ENCODE results near the gene DNER.
"Not testable (repeated sequence)": the region's sequence is repeated elsewhere in the genome, so short reads cannot be mapped to it uniquely, and the experiment has no call there.

DNER gene

GRCh38 chr2:229343661-229344060 is 370.7 kb downstream of the DNER start:
- Histone ChIP-seq H3K9me3 (ENCODE audit: insufficient read depth, low read length) (peaks cover 5% of the 10 kb centered on the region), H3K36me3 (replicated peaks; ENCODE audit: low read depth, low read length) (no peaks in the 10 kb centered on the region), H3K4me3 (ENCODE audit: low read length) (no peak overlapping the region), H2AFZ (ENCODE audit: low read depth, low read length) (no peak overlapping the region), H3K4me2 (ENCODE audit: low read length) (no peak overlapping the region), H3K79me2 (ENCODE audit: low read length) (no peaks in the 10 kb centered on the region), H3K9ac (ENCODE audit: low read length) (no peak overlapping the region), H3K27me3 (ENCODE audit: low read depth, low read length) (no peaks in the 10 kb centered on the region), H3K27ac (ENCODE audit: low read length) (no peak overlapping the region), H3K4me1 (ENCODE audit: low read length) (peaks cover 13% of the 10 kb centered on the region), H4K20me1 (ENCODE audit: insufficient read depth, low read length) (no peaks in the 10 kb centered on the region)
- TF ChIP-seq EZH2phosphoT487 (IDR thresholded peaks at IDR 0.05; ENCODE audit: low read depth) (no peak), CTCF (IDR thresholded peaks at IDR 0.05; ENCODE audit: low read depth, low read length) (no peak)

GRCh38 chr2:229342376-229342775 is 372.0 kb downstream of the DNER start:
- no peak overlapping the region for H3K4me3 ChIP-seq (ENCODE audit: low read length)
- no peak overlapping the region for H3K9ac ChIP-seq (ENCODE audit: low read length)
- no peaks in the 10 kb centered on the region for H3K27me3 ChIP-seq (ENCODE audit: low read depth, low read length)
- no peak overlapping the region for H2AFZ ChIP-seq (ENCODE audit: low read depth, low read length)
- no peaks in the 10 kb centered on the region for H3K9me3 ChIP-seq (ENCODE audit: insufficient read depth, low read length)
- no peaks in the 10 kb centered on the region for H3K36me3 ChIP-seq (replicated peaks; ENCODE audit: low read depth, low read length)
- peaks cover 25% of the 10 kb centered on the region for H3K4me1 ChIP-seq (ENCODE audit: low read length)
- TF ChIP-seq CTCF (IDR thresholded peaks at IDR 0.05; ENCODE audit: low read depth, low read length) (peak; percentile 71), EZH2phosphoT487 (IDR thresholded peaks at IDR 0.05; ENCODE audit: low read depth) (no peak)
- 0 out of 2 replicates have a peak overlapping the region, but pooled peaks have one; percentile 8 for H3K4me2 ChIP-seq (ENCODE audit: low read length)
- no peaks in the 10 kb centered on the region for H3K79me2 ChIP-seq (ENCODE audit: low read length)
- H3K27ac ChIP-seq (ENCODE audit: low read length) = no peak overlapping the region
- no peaks in the 10 kb centered on the region for H4K20me1 ChIP-seq (ENCODE audit: insufficient read depth, low read length)

GRCh38 chr2:229340086-229340760 is 374.1 kb downstream of the DNER start:
- Histone ChIP-seq H3K27me3 (ENCODE audit: low read depth, low read length) (no peaks in the 10 kb centered on the region), H3K9me3 (ENCODE audit: insufficient read depth, low read length) (no peaks in the 10 kb centered on the region), H3K4me3 (ENCODE audit: low read length) (no peak overlapping the region), H3K36me3 (replicated peaks; ENCODE audit: low read depth, low read length) (no peaks in the 10 kb centered on the region), H3K4me2 (ENCODE audit: low read length) (no peak overlapping the region), H3K79me2 (ENCODE audit: low read length) (no peaks in the 10 kb centered on the region), H4K20me1 (ENCODE audit: insufficient read depth, low read length) (no peaks in the 10 kb centered on the region), H3K27ac (ENCODE audit: low read length) (no peak overlapping the region), H3K4me1 (ENCODE audit: low read length) (peaks cover 40% of the 10 kb centered on the region), H3K9ac (ENCODE audit: low read length) (no peak overlapping the region), H2AFZ (ENCODE audit: low read depth, low read length) (no peak overlapping the region)
- TF ChIP-seq CTCF (IDR thresholded peaks at IDR 0.05; ENCODE audit: low read depth, low read length) (no peak), EZH2phosphoT487 (IDR thresholded peaks at IDR 0.05; ENCODE audit: low read depth) (no peak)

- H3K9me3 ChIP-seq (ENCODE audit: insufficient read depth, low read length) = no peaks in the 10 kb centered on the region
- H3K27me3 ChIP-seq (ENCODE audit: low read depth, low read length) = no peaks in the 10 kb centered on the region
- TF ChIP-seq EZH2phosphoT487 (IDR thresholded peaks at IDR 0.05; ENCODE audit: low read depth) (no peak), CTCF (IDR thresholded peaks at IDR 0.05; ENCODE audit: low read depth, low read length) (no peak)
- no peaks in the 10 kb centered on the region for H3K79me2 ChIP-seq (ENCODE audit: low read length)
- H3K36me3 ChIP-seq (replicated peaks; ENCODE audit: low read depth, low read length) = no peaks in the 10 kb centered on the region
- H3K4me2 ChIP-seq (ENCODE audit: low read length) = no peak overlapping the region
- no peaks in the 10 kb centered on the region for H4K20me1 ChIP-seq (ENCODE audit: insufficient read depth, low read length)
- no peak overlapping the region for H3K9ac ChIP-seq (ENCODE audit: low read length)
- peaks cover 44% of the 10 kb centered on the region for H3K4me1 ChIP-seq (ENCODE audit: low read length)
- H3K27ac ChIP-seq (ENCODE audit: low read length) = no peak overlapping the region
- H3K4me3 ChIP-seq (ENCODE audit: low read length) = no peak overlapping the region
- no peak overlapping the region for H2AFZ ChIP-seq (ENCODE audit: low read depth, low read length)
These were observed 374.7 kb downstream of the DNER start for GRCh38 chr2:229339618-229340017.

DNA sequence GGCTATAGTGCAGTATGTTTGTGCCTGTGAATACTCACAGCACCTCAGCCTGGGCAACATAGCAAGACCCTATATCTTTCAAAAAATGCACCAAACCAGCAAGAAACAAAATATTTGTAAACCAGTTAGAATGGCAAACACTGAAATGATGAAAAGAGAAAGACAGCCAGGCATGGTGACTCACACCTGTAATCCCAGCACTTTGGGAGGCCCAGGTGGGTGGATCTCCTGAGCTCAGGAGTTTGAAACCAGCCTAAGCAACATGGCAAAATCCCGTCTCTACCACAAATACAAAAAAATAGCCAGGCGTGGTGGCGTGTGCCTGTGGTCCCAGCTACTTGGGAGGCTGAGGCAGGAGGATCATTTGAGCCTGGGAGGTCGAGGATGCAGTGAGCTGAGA is 375.2 kb downstream of the DNER start:
- H3K9ac ChIP-seq (ENCODE audit: low read length); H3K4me3 ChIP-seq (ENCODE audit: low read length); H2AFZ ChIP-seq (ENCODE audit: low read depth, low read length); H3K27me3 ChIP-seq (ENCODE audit: low read depth, low read length); H3K36me3 ChIP-seq (replicated peaks; ENCODE audit: low read depth, low read length); H3K79me2 ChIP-seq (ENCODE audit: low read length); H3K4me2 ChIP-seq (ENCODE audit: low read length); H3K9me3 ChIP-seq (ENCODE audit: insufficient read depth, low read length); H4K20me1 ChIP-seq (ENCODE audit: insufficient read depth, low read length); H3K27ac ChIP-seq (ENCODE audit: low read length): not testable (repeated sequence)
- peaks cover 48% of the 10 kb centered on the region for H3K4me1 ChIP-seq (ENCODE audit: low read length)

All from OCI-LY3 (cell line).